Erythroblast (primary cell): Measurements from ENCODE around the gene AKT3.

Source experiments
- GATA1 ChIP-seq: IDR thresholded peaks from 2 replicates; pipeline ENCODE4 v1.6.1; 2011; ENCODE audit warnings: low read depth, mild to moderate bottlenecking, control low read depth, low read length, moderate library complexity
- POLR2A ChIP-seq: IDR thresholded peaks from 2 replicates; pipeline ENCODE4 v1.6.1; 2011; ENCODE audit warnings: mild to moderate bottlenecking, low read length

DNA sequence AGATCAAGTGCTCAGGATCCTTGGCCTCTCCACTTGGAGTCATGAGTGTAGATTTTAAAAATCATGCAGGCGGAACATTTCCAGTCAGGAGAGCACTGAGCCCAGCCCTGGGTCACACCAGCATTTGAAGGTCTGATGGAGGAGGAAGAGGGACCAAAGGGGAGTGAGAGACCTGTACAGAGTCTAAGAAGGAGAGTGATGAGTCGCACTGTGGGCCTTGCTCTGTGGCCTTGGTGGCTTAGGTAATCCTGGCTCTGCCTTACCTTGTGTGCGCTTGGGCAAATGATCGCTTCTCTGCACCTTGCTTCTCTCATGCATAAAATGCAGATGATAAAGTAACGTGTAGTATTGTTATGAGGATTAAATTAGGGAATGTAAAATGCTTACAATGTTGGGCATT is 368.9 kb downstream of the AKT3 start:
- no peak for TF ChIP-seq POLR2A
- TF ChIP-seq GATA1: no peak
